GM23248 (cell line): ENCODE measurements around the gene SLC66A1. TPM values are rescaled to one million over a fixed set of nuclear protein-coding genes. Genes with fewer than 3 reads are reported as not detected.

Source experiments
- DNase-seq: peaks from one replicate; pipeline ENCODE4 v3.0.0-alpha.2; 2015
- H2AFZ ChIP-seq: fragments of 200-600 bp; sonication (generic); 2 replicates; pipeline ENCODE4 v1.6.1; 2016; ENCODE audit warnings: antibody characterized with exemption
- H3F3A ChIP-seq: fragments of 200-600 bp; sonication (generic); 2 replicates; pipeline ENCODE4 v1.6.1; 2016; ENCODE audit warnings: mild to moderate bottlenecking, antibody characterized with exemption, mixed run types; ENCODE audit not compliant: insufficient read depth
- H3K27ac ChIP-seq: fragments of 200-600 bp; sonication (generic); 2 replicates; pipeline ENCODE4 v1.5.1; 2016; ENCODE audit warnings: mild to moderate bottlenecking
- H3K27me3 ChIP-seq: fragments of 200-600 bp; sonication (generic); replicated peaks from 2 replicates; pipeline ENCODE4 v1.6.1; 2016; ENCODE audit warnings: mild to moderate bottlenecking; ENCODE audit not compliant: insufficient read depth
- H3K36me3 ChIP-seq: fragments of 200-600 bp; sonication (generic); 2 replicates; pipeline ENCODE4 v1.6.1; 2016; ENCODE audit warnings: low read depth, mild to moderate bottlenecking
- H3K4me1 ChIP-seq: fragments of 200-600 bp; sonication (generic); 2 replicates; pipeline ENCODE4 v1.6.1; 2016; ENCODE audit warnings: mild to moderate bottlenecking; ENCODE audit not compliant: insufficient read depth
- H3K4me2 ChIP-seq: fragments of 200-600 bp; sonication (generic); one replicate; pipeline ENCODE4 v1.6.1; 2016; ENCODE audit warnings: mild to moderate bottlenecking; ENCODE audit not compliant: unreplicated experiment
- H3K4me3 ChIP-seq: fragments of 200-600 bp; sonication (generic); 2 replicates; pipeline ENCODE4 v1.5.1; 2016; ENCODE audit warnings: mild to moderate bottlenecking
- H3K79me2 ChIP-seq: fragments of 200-600 bp; sonication (generic); 2 replicates; pipeline ENCODE4 v1.6.1; 2016; ENCODE audit warnings: mild to moderate bottlenecking; ENCODE audit not compliant: insufficient read depth
- H3K9ac ChIP-seq: fragments of 200-600 bp; sonication (generic); 2 replicates; pipeline ENCODE4 v1.6.1; 2016; ENCODE audit warnings: mild to moderate bottlenecking
- H3K9me2 ChIP-seq: fragments of 200-600 bp; sonication (generic); 2 replicates; pipeline ENCODE4 v1.6.1; 2016; ENCODE audit warnings: mixed run types, mild to moderate bottlenecking, moderate library complexity; ENCODE audit not compliant: insufficient read depth
- H3K9me3 ChIP-seq: fragments of 200-600 bp; sonication (generic); one replicate; pipeline ENCODE4 v1.6.1; 2017; ENCODE audit warnings: low read depth
- H4K20me1 ChIP-seq: fragments of 200-600 bp; sonication (generic); 2 replicates; pipeline ENCODE4 v1.6.0; 2016; ENCODE audit not compliant: insufficient read depth
- EZH2 ChIP-seq: fragments of 200-600 bp; sonication (generic); IDR thresholded peaks from 2 replicates; pipeline ENCODE4 v1.6.1; 2018; ENCODE audit warnings: antibody characterized with exemption, mild to moderate bottlenecking; ENCODE audit not compliant: insufficient read depth, poor library complexity, severe bottlenecking
- EZH2phosphoT487 ChIP-seq: fragments of 200-600 bp; sonication (generic); IDR thresholded peaks from 2 replicates; pipeline ENCODE4 v1.6.1; 2018; ENCODE audit warnings: antibody characterized with exemption, moderate library complexity, mild to moderate bottlenecking, low read depth; ENCODE audit not compliant: insufficient read depth
- WGBS, 2 experiments: methylation state at CpG; one replicate each; pipeline ENCODE4 v1.1.6; 2015 to 2017; ENCODE audit warnings: low lambda C conversion rate in 2 of 2, low coverage in 1 of 2; ENCODE audit errors: missing lambda C conversion rate in 2 of 2; 5-methylcytosine and 5-hydroxymethylcytosine counted together
- in situ Hi-C: fragments of 300-500 bp; cut with MboI; formaldehyde crosslinking; loops from 2 replicates; pipeline ENCODE4 v1.15.0; 2020
- polyA plus RNA-seq: library from polyadenylated mRNA; unstranded; fragments of >200 nt; fragmentation: Nextera tagmentation; extraction: Ambion mirVana; gene quantifications from 2 replicates; pipeline ENCODE4 v1.2.1, GENCODE V29; 2016
- total RNA-seq: library from RNA; depleted of rRNA; stranded (reverse); fragments of >200 nt; shearing (Covaris generic); gene quantifications from 2 replicates; pipeline ENCODE4 v1.2.3, GENCODE V29; 2014

SLC66A1 gene
- total and polyA plus RNA-seq, 2 experiments from 2014 or later = 13.5 to 16.2 TPM

DNA sequence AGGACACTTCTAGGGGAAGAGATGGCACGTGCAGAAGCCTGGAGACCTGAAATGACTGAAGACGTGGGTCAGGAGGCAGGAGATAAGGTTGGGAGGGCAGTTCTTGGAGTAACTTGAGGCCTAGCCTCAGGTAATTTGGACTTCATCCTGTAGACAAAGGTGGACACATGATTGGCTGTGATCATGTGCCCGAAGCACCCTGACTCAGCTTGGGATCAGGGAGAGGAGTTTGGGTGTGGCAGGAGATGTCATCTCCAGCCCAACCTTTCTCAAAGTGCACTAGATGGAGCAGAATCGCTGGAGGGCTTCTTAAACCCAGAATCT is 1.5 kb downstream of the SLC66A1 start:
- Histone ChIP-seq H3K27me3 (no peaks in the 10 kb centered on the region), H3K27ac (no peak overlapping the region), H3K79me2 (peaks cover 48% of the 10 kb centered on the region), H3K9me2 (no peaks in the 10 kb centered on the region), H3K4me1 (peaks cover 19% of the 10 kb centered on the region), H2AFZ (no peak overlapping the region), H4K20me1 (no peaks in the 10 kb centered on the region; the same call in 1 of the 2 replicates), H3K4me3 (peak overlapping the region; percentile 82), H3K9me3 (no peaks in the 10 kb centered on the region), H3K36me3 (no peaks in the 10 kb centered on the region; the same call in 1 of the 2 replicates), H3F3A (0 out of 2 replicates have a peak, but pooled peaks cover 8% of the 10 kb centered on the region), H3K9ac (0 out of 2 replicates have a peak overlapping the region, but pooled peaks have one; percentile 88), H3K4me2 (peak overlapping the region; percentile 90)
- in situ Hi-C loops = no loop called here
- TF ChIP-seq EZH2phosphoT487 (no peak), EZH2 (no peak)
- 75% methylated on average over 4 of the region's 4 CpGs for WGBS, 2 experiments
- peak; percentile 35 for DNase-seq

DNA sequence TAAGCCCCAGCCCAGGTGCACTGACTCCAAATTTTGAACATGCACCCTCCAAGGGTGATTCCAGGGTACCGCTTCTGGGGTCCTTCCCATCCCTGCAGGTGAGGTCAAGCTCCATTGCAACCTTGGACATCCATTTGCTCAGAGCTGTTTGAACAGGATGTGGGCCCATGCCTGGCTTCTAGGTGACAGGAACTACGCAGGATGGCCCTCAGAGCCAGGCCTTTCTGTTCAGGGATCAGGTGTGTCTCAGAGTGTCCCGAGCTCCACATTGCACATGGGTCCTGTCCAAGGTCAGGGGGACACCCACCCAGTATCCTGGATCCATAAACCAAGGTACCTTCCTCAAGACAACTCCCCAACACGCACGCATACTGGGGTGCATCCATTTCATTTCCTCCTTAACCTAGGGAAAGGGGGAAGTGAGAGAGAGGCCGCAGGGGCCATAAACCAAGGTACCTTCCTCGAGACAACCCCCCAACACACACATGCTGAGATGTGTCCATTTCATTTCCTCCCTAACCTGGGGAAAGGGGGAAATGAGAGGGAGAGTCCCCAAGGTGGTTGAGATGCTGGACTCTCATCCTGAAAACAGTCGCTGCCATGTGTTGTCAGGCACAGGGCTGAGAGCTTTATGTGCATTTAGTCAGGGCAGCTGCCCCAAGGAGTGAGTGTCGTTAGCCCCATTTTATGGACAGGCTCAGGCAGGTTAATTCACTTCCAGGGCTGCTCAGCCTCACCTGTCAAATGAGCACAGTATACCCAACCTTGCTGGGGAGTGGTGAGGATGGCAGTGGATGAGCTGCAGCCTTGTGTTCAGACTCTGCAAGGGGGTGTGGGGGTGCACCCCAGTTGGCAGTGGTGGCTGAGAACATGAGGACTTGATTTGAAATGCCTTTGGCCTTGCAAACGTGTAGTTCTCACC is 2.1 kb downstream of the SLC66A1 start:
- no peak for DNase-seq
- H2AFZ ChIP-seq = no peak overlapping the region
- H3K4me2 ChIP-seq = no peak overlapping the region
- H4K20me1 ChIP-seq = no peaks in the 10 kb centered on the region; the same call in 1 of the 2 replicates
- no peaks in the 10 kb centered on the region for H3K9me3 ChIP-seq
- 0 out of 2 replicates have a peak, but pooled peaks cover 8% of the 10 kb centered on the region for H3F3A ChIP-seq
- peaks cover 42% of the 10 kb centered on the region for H3K79me2 ChIP-seq
- H3K27ac ChIP-seq = no peak overlapping the region
- 89 to 93% methylated on average over 10 of the region's 10 CpGs for WGBS, 2 experiments
- in situ Hi-C loops = no loop called here
- H3K9ac ChIP-seq = no peak overlapping the region
- TF ChIP-seq EZH2 = no peak
- no peak for TF ChIP-seq EZH2phosphoT487
- H3K9me2 ChIP-seq = no peaks in the 10 kb centered on the region
- H3K27me3 ChIP-seq = no peaks in the 10 kb centered on the region
- H3K4me1 ChIP-seq = peaks cover 16% of the 10 kb centered on the region
- no peaks in the 10 kb centered on the region; the same call in 1 of the 2 replicates for H3K36me3 ChIP-seq
- no peak overlapping the region for H3K4me3 ChIP-seq

DNA sequence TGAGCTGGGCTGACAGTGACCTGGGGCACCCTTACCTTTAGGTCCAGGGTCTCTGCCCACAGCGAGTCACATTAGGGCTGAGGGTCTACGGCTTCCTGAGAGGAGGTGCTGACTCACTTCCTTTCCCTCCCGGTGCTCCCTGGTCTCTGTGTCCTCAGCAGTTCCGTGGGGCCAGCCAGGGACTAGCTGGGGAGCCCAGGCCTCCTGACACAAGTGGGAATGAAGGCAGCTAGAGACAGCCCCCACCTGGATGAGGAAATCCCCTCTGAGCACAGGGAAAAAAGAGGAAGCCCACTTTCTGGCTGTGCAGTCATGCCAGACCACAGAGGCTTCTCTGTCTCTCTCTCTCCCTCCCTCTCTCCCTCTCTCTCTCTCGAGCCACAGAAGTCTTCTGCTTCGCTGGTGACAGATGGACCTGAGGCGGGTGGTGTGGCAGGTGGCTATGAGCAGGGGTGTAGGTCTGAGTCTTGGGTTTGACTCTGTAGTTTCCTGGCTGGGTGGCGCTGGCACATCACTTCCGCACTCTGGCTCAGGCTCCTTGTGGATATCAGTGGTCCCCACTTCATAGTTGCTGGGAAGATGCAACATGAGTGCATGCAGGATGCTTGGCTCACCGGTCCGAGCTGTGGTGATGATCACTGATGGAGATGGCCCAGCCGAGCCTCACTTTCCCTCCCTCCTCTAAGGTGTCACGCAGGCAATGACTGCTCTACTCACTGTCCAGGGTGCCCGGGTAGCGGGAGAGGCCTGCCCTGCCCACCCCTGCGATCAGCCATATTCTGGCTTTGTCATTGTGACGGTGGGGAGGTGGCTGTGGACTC is 3.5 kb downstream of the SLC66A1 start:
- peak; percentile 59 for DNase-seq
- Histone ChIP-seq H3K9me3 (no peaks in the 10 kb centered on the region), H3K79me2 (peaks cover 31% of the 10 kb centered on the region), H4K20me1 (no peaks in the 10 kb centered on the region; the same call in 1 of the 2 replicates), H2AFZ (no peak overlapping the region), H3F3A (0 out of 2 replicates have a peak, but pooled peaks cover 8% of the 10 kb centered on the region), H3K9me2 (no peaks in the 10 kb centered on the region), H3K9ac (no peak overlapping the region), H3K27ac (no peak overlapping the region), H3K4me2 (no peak overlapping the region), H3K36me3 (no peaks in the 10 kb centered on the region; the same call in 1 of the 2 replicates), H3K27me3 (no peaks in the 10 kb centered on the region), H3K4me3 (no peak overlapping the region), H3K4me1 (peaks cover 14% of the 10 kb centered on the region)
- TF ChIP-seq EZH2phosphoT487 = no peak
- TF ChIP-seq EZH2 = no peak
- WGBS, 2 experiments = 68 to 73% methylated on average over 17 of the region's 17 CpGs
- in situ Hi-C loops = no loop called here
